Panc1 (cell line): Measurements from ENCODE around the gene ITGB5.

ENCODE experiments used
- POLR2AphosphoS5 ChIP-seq: IDR thresholded peaks from 2 replicates; pipeline ENCODE4 v1.6.1; 2012; ENCODE audit warnings: mild to moderate bottlenecking, low read depth, low read length, moderate library complexity
- TCF7L2 ChIP-seq: IDR thresholded peaks from 2 replicates; pipeline ENCODE4 v1.6.1; 2011; ENCODE audit warnings: mild to moderate bottlenecking, low read depth, low read length, inconsistent platforms
- TF ChIP-seq, protein P1 (sequence below), 2 experiments: IDR thresholded peaks; 2 replicates each; pipeline ENCODE4 v1.6.1; 2011 to 2012; ENCODE audit warnings: low read depth in 2 of 2, control low read depth in 1 of 2, low read length in 1 of 2, mild to moderate bottlenecking in 1 of 2, moderate library complexity in 1 of 2; ENCODE audit not compliant: insufficient read depth in 1 of 2
- TF ChIP-seq, protein P2 (sequence below): fragments of 450-650 bp; IDR thresholded peaks from 2 replicates; pipeline ENCODE4 v1.5.1; 2017; ENCODE audit warnings: mild to moderate bottlenecking

DNA sequence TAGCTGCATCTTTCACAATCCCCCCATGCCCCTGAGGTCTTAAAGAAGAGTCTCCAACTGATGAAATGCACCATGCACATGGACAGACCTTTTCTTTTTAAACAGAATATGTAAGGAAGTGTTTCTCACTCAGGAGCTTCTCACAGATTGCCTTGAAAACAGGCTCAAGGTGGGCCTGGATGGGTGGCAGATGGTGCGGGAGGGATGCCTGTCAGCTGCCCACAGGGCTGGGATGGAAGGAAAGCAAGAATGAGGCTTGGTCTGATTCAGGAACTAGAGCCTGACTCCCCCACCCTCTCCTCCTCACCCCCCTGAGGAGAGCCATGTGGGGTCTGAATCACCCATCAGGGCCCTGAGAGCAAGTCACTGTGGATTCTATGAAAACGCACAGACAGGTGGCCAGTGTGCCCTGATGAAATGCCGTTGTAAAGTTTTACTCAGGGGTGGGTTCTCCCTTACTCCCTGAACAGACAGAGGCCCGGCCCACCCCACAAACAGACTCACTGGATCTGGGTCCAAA is 89.7 kb downstream of the ITGB5 start:
- TF ChIP-seq, protein P1, sequence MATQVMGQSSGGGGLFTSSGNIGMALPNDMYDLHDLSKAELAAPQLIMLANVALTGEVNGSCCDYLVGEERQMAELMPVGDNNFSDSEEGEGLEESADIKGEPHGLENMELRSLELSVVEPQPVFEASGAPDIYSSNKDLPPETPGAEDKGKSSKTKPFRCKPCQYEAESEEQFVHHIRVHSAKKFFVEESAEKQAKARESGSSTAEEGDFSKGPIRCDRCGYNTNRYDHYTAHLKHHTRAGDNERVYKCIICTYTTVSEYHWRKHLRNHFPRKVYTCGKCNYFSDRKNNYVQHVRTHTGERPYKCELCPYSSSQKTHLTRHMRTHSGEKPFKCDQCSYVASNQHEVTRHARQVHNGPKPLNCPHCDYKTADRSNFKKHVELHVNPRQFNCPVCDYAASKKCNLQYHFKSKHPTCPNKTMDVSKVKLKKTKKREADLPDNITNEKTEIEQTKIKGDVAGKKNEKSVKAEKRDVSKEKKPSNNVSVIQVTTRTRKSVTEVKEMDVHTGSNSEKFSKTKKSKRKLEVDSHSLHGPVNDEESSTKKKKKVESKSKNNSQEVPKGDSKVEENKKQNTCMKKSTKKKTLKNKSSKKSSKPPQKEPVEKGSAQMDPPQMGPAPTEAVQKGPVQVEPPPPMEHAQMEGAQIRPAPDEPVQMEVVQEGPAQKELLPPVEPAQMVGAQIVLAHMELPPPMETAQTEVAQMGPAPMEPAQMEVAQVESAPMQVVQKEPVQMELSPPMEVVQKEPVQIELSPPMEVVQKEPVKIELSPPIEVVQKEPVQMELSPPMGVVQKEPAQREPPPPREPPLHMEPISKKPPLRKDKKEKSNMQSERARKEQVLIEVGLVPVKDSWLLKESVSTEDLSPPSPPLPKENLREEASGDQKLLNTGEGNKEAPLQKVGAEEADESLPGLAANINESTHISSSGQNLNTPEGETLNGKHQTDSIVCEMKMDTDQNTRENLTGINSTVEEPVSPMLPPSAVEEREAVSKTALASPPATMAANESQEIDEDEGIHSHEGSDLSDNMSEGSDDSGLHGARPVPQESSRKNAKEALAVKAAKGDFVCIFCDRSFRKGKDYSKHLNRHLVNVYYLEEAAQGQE (IDR thresholded peaks at IDR 0.05; ENCODE audit: insufficient read depth in 1 of 2, low read depth in 2 of 2, low read length in 1 of 2), result no peak
- TF ChIP-seq, protein P2, sequence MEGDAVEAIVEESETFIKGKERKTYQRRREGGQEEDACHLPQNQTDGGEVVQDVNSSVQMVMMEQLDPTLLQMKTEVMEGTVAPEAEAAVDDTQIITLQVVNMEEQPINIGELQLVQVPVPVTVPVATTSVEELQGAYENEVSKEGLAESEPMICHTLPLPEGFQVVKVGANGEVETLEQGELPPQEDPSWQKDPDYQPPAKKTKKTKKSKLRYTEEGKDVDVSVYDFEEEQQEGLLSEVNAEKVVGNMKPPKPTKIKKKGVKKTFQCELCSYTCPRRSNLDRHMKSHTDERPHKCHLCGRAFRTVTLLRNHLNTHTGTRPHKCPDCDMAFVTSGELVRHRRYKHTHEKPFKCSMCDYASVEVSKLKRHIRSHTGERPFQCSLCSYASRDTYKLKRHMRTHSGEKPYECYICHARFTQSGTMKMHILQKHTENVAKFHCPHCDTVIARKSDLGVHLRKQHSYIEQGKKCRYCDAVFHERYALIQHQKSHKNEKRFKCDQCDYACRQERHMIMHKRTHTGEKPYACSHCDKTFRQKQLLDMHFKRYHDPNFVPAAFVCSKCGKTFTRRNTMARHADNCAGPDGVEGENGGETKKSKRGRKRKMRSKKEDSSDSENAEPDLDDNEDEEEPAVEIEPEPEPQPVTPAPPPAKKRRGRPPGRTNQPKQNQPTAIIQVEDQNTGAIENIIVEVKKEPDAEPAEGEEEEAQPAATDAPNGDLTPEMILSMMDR, result no peak
- TF ChIP-seq POLR2AphosphoS5 (no peak), TCF7L2 (no peak)
